ENCODE data around the gene NKD2.

NKD2 gene

DNA sequence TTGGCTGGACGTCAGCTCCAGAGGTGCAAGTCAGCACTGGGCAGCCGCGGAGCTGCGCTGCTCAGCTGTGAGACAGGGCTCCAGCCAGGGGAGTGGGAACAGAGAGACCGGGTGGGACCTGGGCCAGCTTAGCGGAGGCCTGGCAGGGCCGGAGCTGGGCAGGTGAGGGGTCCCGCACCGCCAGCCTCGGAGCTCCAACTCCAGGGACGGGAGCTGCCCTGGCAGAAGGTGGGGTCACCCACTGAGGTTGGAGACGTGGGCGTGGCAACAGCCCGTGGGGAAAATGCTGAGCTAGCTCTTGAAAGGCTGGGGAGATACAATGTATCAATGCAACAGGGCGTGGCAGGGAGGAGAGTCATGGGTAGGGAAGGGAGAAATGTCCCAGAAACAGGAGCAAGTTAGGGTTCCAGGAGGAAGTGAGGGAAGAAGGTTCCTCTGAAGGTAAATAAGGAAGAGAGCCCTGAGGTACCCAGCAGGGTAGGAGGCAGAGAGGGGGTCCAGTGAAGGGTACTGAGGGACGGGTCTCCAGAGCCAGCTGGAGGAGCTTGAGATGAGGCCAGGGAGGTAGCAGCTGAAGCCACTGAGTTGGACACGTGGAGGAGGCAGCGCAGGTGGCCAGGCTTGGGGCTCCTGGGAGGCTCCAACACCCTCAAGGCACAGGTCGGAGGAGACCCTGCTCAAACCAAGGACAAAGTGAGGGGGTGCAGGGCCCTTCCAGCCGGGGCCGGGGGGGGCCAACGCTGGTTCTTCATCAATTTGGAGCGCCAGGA lies 736 bp upstream of the NKD2 start:
- Histone ChIP-seq H3K9me3 (ENCODE audit: control insufficient read depth, low read length) (no peaks in the 10 kb centered on the region), H3K36me3 (ENCODE audit: control insufficient read depth, insufficient read depth, low read length) (no peaks in the 10 kb centered on the region), H2AFZ (no peak overlapping the region), H3K4me3 (ENCODE audit: low read depth, low read length) (no peak overlapping the region), H3K27me3 (ENCODE audit: control insufficient read depth, insufficient read depth, low read length) (no peaks in the 10 kb centered on the region), H3K27ac (no peak overlapping the region), H3K9ac (no peak overlapping the region), H3K79me2 (no peaks in the 10 kb centered on the region), H3K4me2 (ENCODE audit: low read length) (no peak overlapping the region), H3K4me1 (no peaks in the 10 kb centered on the region)
- TF ChIP-seq, protein P1, sequence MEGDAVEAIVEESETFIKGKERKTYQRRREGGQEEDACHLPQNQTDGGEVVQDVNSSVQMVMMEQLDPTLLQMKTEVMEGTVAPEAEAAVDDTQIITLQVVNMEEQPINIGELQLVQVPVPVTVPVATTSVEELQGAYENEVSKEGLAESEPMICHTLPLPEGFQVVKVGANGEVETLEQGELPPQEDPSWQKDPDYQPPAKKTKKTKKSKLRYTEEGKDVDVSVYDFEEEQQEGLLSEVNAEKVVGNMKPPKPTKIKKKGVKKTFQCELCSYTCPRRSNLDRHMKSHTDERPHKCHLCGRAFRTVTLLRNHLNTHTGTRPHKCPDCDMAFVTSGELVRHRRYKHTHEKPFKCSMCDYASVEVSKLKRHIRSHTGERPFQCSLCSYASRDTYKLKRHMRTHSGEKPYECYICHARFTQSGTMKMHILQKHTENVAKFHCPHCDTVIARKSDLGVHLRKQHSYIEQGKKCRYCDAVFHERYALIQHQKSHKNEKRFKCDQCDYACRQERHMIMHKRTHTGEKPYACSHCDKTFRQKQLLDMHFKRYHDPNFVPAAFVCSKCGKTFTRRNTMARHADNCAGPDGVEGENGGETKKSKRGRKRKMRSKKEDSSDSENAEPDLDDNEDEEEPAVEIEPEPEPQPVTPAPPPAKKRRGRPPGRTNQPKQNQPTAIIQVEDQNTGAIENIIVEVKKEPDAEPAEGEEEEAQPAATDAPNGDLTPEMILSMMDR (IDR thresholded peaks at IDR 0.05): no peak

DNA sequence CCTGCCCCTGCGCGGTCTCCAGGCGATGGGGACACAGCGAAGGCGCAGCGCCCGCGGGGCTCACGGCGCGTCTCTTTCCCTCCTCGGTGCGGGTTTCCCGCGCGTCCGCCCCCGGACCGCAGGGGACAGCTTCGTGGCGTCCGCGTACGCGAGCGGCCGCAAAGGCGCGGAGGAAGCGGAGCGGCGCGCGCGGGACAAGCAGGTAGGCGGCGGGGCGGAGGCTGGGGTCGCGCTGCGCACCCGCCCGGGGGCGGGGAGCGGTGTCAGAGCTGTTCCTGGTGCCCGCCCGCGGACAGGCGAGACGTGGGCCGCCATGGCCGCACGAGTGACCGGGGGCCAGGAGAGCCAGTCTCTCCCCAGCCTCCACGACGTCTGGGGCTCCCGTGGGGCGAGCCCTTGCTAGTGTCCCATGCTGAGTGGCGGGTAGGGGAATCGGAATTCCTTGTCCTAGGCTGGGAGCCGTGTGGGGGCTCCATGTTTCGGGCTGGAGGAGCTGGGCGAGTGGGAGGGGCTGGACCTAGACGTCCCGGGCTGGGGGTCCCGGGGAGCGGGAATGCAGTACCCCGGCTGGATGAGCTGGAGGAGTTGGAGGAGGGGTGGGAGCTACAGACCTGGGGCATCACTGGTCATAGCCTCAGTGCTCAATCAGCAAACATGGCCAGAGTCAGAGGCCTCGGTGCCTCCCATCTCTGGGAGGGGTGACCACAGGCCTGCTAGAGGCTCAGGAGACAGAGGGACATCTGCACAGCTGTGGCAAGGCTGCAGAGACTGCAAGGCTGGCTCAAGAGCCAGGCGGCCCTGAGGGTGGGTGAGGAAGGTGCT lies 968 bp downstream of the NKD2 start:
- peak overlapping the region; percentile 31 for H3K4me3 ChIP-seq (ENCODE audit: low read depth, low read length)

DNA sequence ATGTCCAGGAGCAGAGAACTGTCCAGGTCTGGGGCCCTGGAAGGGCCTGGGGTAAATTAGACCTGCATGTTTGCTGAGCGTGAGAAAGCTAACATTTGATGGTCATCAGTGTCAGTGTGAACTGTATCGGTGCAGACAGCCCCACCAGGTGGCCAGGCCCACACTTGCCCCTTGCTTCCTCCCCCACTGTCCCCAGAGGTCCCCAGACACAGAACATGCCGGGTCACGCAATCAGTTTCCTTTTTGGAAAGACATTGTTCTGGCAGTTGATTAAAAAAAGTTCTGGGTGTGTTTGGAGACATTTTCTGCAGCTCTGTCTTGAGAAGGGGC lies 1.5 kb downstream of the NKD2 start:
- no peaks in the 10 kb centered on the region for H3K27me3 ChIP-seq (ENCODE audit: control insufficient read depth, insufficient read depth, low read length)

More for the DNA sequence above, 968 bp downstream of the NKD2 start:
- TF ChIP-seq, protein P1 (IDR thresholded peaks at IDR 0.05): no peak
- H3K36me3 ChIP-seq (ENCODE audit: control insufficient read depth, insufficient read depth, low read length): no peaks in the 10 kb centered on the region
- no peaks in the 10 kb centered on the region for H3K79me2 ChIP-seq
- no peaks in the 10 kb centered on the region for H3K27me3 ChIP-seq (ENCODE audit: control insufficient read depth, insufficient read depth, low read length)
- no peaks in the 10 kb centered on the region for H3K9me3 ChIP-seq (ENCODE audit: control insufficient read depth, low read length)
- H3K9ac ChIP-seq: no peak overlapping the region
- no peak overlapping the region for H3K27ac ChIP-seq
- no peaks in the 10 kb centered on the region for H3K4me1 ChIP-seq
- H2AFZ ChIP-seq: peak overlapping the region; percentile 45
- peak overlapping the region; percentile 66 for H3K4me2 ChIP-seq (ENCODE audit: low read length)

DNA sequence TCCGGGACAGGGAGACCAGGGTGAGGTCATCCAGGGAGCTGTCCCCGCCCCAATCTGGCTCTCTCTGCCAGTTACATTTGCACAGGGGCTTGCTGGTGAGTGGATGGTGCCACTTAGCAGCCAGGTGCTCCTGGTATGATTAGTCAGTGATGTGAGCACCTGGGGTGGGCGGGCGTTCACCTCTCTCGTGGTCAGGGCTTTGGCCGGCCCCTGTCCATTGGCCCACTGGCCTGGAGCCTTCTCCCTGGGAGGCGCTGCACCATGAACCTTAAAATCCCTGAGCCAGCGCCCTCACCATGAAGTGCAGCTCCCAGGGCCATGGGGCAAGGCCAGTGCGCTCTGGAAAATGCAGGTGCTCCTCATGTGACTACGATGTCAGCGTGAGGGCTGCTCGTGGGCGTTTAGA lies 2.0 kb downstream of the NKD2 start:
- no peaks in the 10 kb centered on the region for H3K36me3 ChIP-seq (ENCODE audit: control insufficient read depth, insufficient read depth, low read length)
- H3K27ac ChIP-seq: no peak overlapping the region
- H2AFZ ChIP-seq: no peak overlapping the region
- TF ChIP-seq, protein P1 (IDR thresholded peaks at IDR 0.05): no peak
- H3K9ac ChIP-seq: no peak overlapping the region
- H3K4me2 ChIP-seq (ENCODE audit: low read length): no peak overlapping the region
- no peak overlapping the region for H3K4me3 ChIP-seq (ENCODE audit: low read depth, low read length)
- H3K79me2 ChIP-seq: no peaks in the 10 kb centered on the region
- H3K9me3 ChIP-seq (ENCODE audit: control insufficient read depth, low read length): no peaks in the 10 kb centered on the region
- no peaks in the 10 kb centered on the region for H3K27me3 ChIP-seq (ENCODE audit: control insufficient read depth, insufficient read depth, low read length)
- H3K4me1 ChIP-seq: no peaks in the 10 kb centered on the region

More for the DNA sequence above, 1.5 kb downstream of the NKD2 start:
- H3K9me3 ChIP-seq (ENCODE audit: control insufficient read depth, low read length): no peaks in the 10 kb centered on the region
- no peaks in the 10 kb centered on the region for H3K36me3 ChIP-seq (ENCODE audit: control insufficient read depth, insufficient read depth, low read length)
- no peak overlapping the region for H2AFZ ChIP-seq
- H3K4me3 ChIP-seq (ENCODE audit: low read depth, low read length): no peak overlapping the region
- TF ChIP-seq, protein P1 (IDR thresholded peaks at IDR 0.05): no peak
- H3K4me1 ChIP-seq: no peaks in the 10 kb centered on the region
- H3K4me2 ChIP-seq (ENCODE audit: low read length): no peak overlapping the region
- no peaks in the 10 kb centered on the region for H3K79me2 ChIP-seq
- no peak overlapping the region for H3K27ac ChIP-seq
- H3K9ac ChIP-seq: no peak overlapping the region

Measured in parathyroid adenoma (tissue), 2 donors.